SK-N-SH treated with all-trans-retinoic acid at 6 μM for 48 hours (cell line): ENCODE data around the gene ARHGEF38.

Experiments
- BACH2 ChIP-seq: fragments of 250-450 bp; sonication (Bioruptor Pico); IDR thresholded peaks from 2 replicates; pipeline ENCODE4 v1.9.0; 2021; ENCODE audit warnings: mild to moderate bottlenecking, borderline replicate concordance
- CSDC2 ChIP-seq: fragments of 250-450 bp; sonication (Bioruptor Pico); IDR thresholded peaks from 2 replicates; pipeline ENCODE4 v1.5.0; 2020; ENCODE audit warnings: mild to moderate bottlenecking, moderate library complexity

- no peak for TF ChIP-seq CSDC2 (CRISPR knock-in tag)
- no peak for TF ChIP-seq BACH2 (CRISPR knock-in tag)
Observed at GRCh38 chr4:105587841-105588240, 35.4 kb downstream of the ARHGEF38 start.
